ENCODE results near the gene EIF3B.
A peak's percentile ranks its signal among the peaks of the same experiment; 100 is the strongest.
"Not testable (repeated sequence)": the region's sequence is repeated elsewhere in the genome, so short reads cannot be mapped to it uniquely, and the experiment has no call there.

Gene EIF3B

GRCh38 chr7:2357571-2357970, 2.9 kb downstream of the EIF3B start:
- Mint-ChIP-seq H3K4me1 (ENCODE audit: low read depth) (peaks cover 25% of the 10 kb centered on the region), H3K9me3 (no peaks in the 10 kb centered on the region), H3K27me3 (ENCODE audit: low read depth) (no peaks in the 10 kb centered on the region), H3K4me3 (peak overlapping the region; percentile 17), H3K36me3 (ENCODE audit: low read depth) (peaks cover 19% of the 10 kb centered on the region), H3K27ac (peak overlapping the region; percentile 0)

- no peak overlapping the region for H3K4me3 Mint-ChIP-seq
- no peaks in the 10 kb centered on the region for H3K27me3 Mint-ChIP-seq (ENCODE audit: low read depth)
- H3K9me3 Mint-ChIP-seq: no peaks in the 10 kb centered on the region
- no peak overlapping the region for H3K27ac Mint-ChIP-seq
- peaks cover 23% of the 10 kb centered on the region for H3K4me1 Mint-ChIP-seq (ENCODE audit: low read depth)
- H3K36me3 Mint-ChIP-seq (ENCODE audit: low read depth): peaks cover 30% of the 10 kb centered on the region
Observed at GRCh38 chr7:2358968-2359527, 4.4 kb downstream of the EIF3B start.

- Mint-ChIP-seq H3K27me3 (ENCODE audit: low read depth) (no peaks in the 10 kb centered on the region), H3K9me3 (no peaks in the 10 kb centered on the region), H3K36me3 (ENCODE audit: low read depth) (peaks cover 32% of the 10 kb centered on the region), H3K4me1 (ENCODE audit: low read depth) (peaks cover 23% of the 10 kb centered on the region), H3K27ac (no peak overlapping the region), H3K4me3 (no peak overlapping the region)
Observed at GRCh38 chr7:2359610-2360009, 5.0 kb downstream of the EIF3B start.

- Mint-ChIP-seq H3K27me3 (ENCODE audit: low read depth) (no peaks in the 10 kb centered on the region), H3K4me1 (ENCODE audit: low read depth) (peaks cover 23% of the 10 kb centered on the region), H3K27ac (no peak overlapping the region), H3K9me3 (no peaks in the 10 kb centered on the region), H3K36me3 (ENCODE audit: low read depth) (peaks cover 39% of the 10 kb centered on the region), H3K4me3 (no peak overlapping the region)
Observed at GRCh38 chr7:2360796-2361195, 6.2 kb downstream of the EIF3B start.

- H3K27me3 Mint-ChIP-seq (ENCODE audit: low read depth): no peaks in the 10 kb centered on the region
- peaks cover 18% of the 10 kb centered on the region for H3K4me1 Mint-ChIP-seq (ENCODE audit: low read depth)
- H3K9me3 Mint-ChIP-seq: no peaks in the 10 kb centered on the region
- no peak overlapping the region for H3K4me3 Mint-ChIP-seq
- peaks cover 42% of the 10 kb centered on the region for H3K36me3 Mint-ChIP-seq (ENCODE audit: low read depth)
- no peak overlapping the region for H3K27ac Mint-ChIP-seq
Observed at GRCh38 chr7:2362385-2363088, 7.9 kb downstream of the EIF3B start.

- Mint-ChIP-seq H3K36me3 (ENCODE audit: low read depth) (peaks cover 46% of the 10 kb centered on the region), H3K9me3 (no peaks in the 10 kb centered on the region), H3K4me1 (ENCODE audit: low read depth) (no peaks in the 10 kb centered on the region)
Observed at GRCh38 chr7:2369139-2369538, 14.5 kb downstream of the EIF3B start.

GRCh38 chr7:2371329-2371728, 16.7 kb downstream of the EIF3B start:
- H3K9me3 Mint-ChIP-seq: no peaks in the 10 kb centered on the region

More at GRCh38 chr7:2369139-2369538, 14.5 kb downstream of the EIF3B start:
- no peak overlapping the region for H3K4me3 Mint-ChIP-seq
- H3K27me3 Mint-ChIP-seq (ENCODE audit: low read depth): no peaks in the 10 kb centered on the region
- no peak overlapping the region for H3K27ac Mint-ChIP-seq

GRCh38 chr7:2372724-2373123, 18.1 kb downstream of the EIF3B start:
- no peak overlapping the region for H3K27ac Mint-ChIP-seq
- no peaks in the 10 kb centered on the region for H3K9me3 Mint-ChIP-seq
- no peak overlapping the region for H3K4me3 Mint-ChIP-seq
- H3K4me1 Mint-ChIP-seq (ENCODE audit: low read depth): peaks cover 3% of the 10 kb centered on the region
- no peaks in the 10 kb centered on the region for H3K27me3 Mint-ChIP-seq (ENCODE audit: low read depth)
- peaks cover 46% of the 10 kb centered on the region for H3K36me3 Mint-ChIP-seq (ENCODE audit: low read depth)

More at GRCh38 chr7:2371329-2371728, 16.7 kb downstream of the EIF3B start:
- Mint-ChIP-seq H3K4me3 (no peak overlapping the region), H3K36me3 (ENCODE audit: low read depth) (peaks cover 46% of the 10 kb centered on the region), H3K27me3 (ENCODE audit: low read depth) (no peaks in the 10 kb centered on the region), H3K27ac (no peak overlapping the region), H3K4me1 (ENCODE audit: low read depth) (no peaks in the 10 kb centered on the region)

GRCh38 chr7:2373124-2373556, 18.5 kb downstream of the EIF3B start:
- Mint-ChIP-seq H3K9me3 (no peaks in the 10 kb centered on the region), H3K4me1 (ENCODE audit: low read depth) (peaks cover 3% of the 10 kb centered on the region), H3K36me3 (ENCODE audit: low read depth) (peaks cover 48% of the 10 kb centered on the region), H3K27me3 (ENCODE audit: low read depth) (no peaks in the 10 kb centered on the region), H3K4me3 (no peak overlapping the region), H3K27ac (no peak overlapping the region)

- Mint-ChIP-seq H3K27ac (no peak overlapping the region), H3K36me3 (ENCODE audit: low read depth) (peaks cover 51% of the 10 kb centered on the region), H3K9me3 (no peaks in the 10 kb centered on the region), H3K4me1 (ENCODE audit: low read depth) (peaks cover 3% of the 10 kb centered on the region), H3K4me3 (no peak overlapping the region), H3K27me3 (ENCODE audit: low read depth) (no peaks in the 10 kb centered on the region)
Observed at GRCh38 chr7:2373646-2374045, 19.0 kb downstream of the EIF3B start.

- Mint-ChIP-seq H3K9me3 (no peaks in the 10 kb centered on the region), H3K36me3 (ENCODE audit: low read depth) (peaks cover 51% of the 10 kb centered on the region), H3K27me3 (ENCODE audit: low read depth) (no peaks in the 10 kb centered on the region), H3K4me1 (ENCODE audit: low read depth) (peaks cover 3% of the 10 kb centered on the region), H3K27ac (no peak overlapping the region), H3K4me3 (no peak overlapping the region)
Observed at GRCh38 chr7:2374401-2374800, 19.8 kb downstream of the EIF3B start.

GRCh38 chr7:2374830-2375728, 20.5 kb downstream of the EIF3B start:
- H3K36me3 Mint-ChIP-seq (ENCODE audit: low read depth): peaks cover 52% of the 10 kb centered on the region
- no peak overlapping the region for H3K4me3 Mint-ChIP-seq
- H3K9me3 Mint-ChIP-seq: no peaks in the 10 kb centered on the region
- no peaks in the 10 kb centered on the region for H3K27me3 Mint-ChIP-seq (ENCODE audit: low read depth)
- H3K4me1 Mint-ChIP-seq (ENCODE audit: low read depth): peaks cover 3% of the 10 kb centered on the region
- no peak overlapping the region for H3K27ac Mint-ChIP-seq

- H3K9me3 Mint-ChIP-seq: no peaks in the 10 kb centered on the region
- H3K4me1 Mint-ChIP-seq (ENCODE audit: low read depth): peaks cover 3% of the 10 kb centered on the region
- H3K36me3 Mint-ChIP-seq (ENCODE audit: low read depth): peaks cover 55% of the 10 kb centered on the region
- H3K4me3 Mint-ChIP-seq: no peak overlapping the region
- H3K27me3 Mint-ChIP-seq (ENCODE audit: low read depth): no peaks in the 10 kb centered on the region
- H3K27ac Mint-ChIP-seq: no peak overlapping the region
Observed at GRCh38 chr7:2376351-2377154, 21.9 kb downstream of the EIF3B start.

GRCh38 chr7:2377492-2377891, 22.9 kb downstream of the EIF3B start:
- not testable (repeated sequence) for H3K9me3 Mint-ChIP-seq; H3K27ac Mint-ChIP-seq; H3K4me3 Mint-ChIP-seq; H3K4me1 Mint-ChIP-seq (ENCODE audit: low read depth); H3K27me3 Mint-ChIP-seq (ENCODE audit: low read depth)
- H3K36me3 Mint-ChIP-seq (ENCODE audit: low read depth): peaks cover 54% of the 10 kb centered on the region

Measured in T-helper 1 cell treated with Interleukin-12 subunit alpha and Interleukin-12 subunit beta and Interleukin-4 antibody, amounts not matched to agents 30 μg/mL and 1 μg/mL, for 36 hours (primary cell).